ENCODE data around the gene MCC. TPM values are rescaled to one million over a fixed set of nuclear protein-coding genes. Genes with fewer than 3 reads are reported as not detected.
A peak's percentile ranks its signal among the peaks of the same experiment; 100 is the strongest.

The MCC gene
- total and polyA plus RNA-seq, 2 experiments from 2014 or later, result 3.4 to 8.8 TPM

GRCh38 chr5:113216545-113216944 is 271.7 kb downstream of the MCC start:
- Histone ChIP-seq H3K9me3 (ENCODE audit: low read depth) (no peaks in the 10 kb centered on the region), H3K9me2 (ENCODE audit: insufficient read depth) (no peaks in the 10 kb centered on the region), H3K27ac (no peak overlapping the region), H3K79me2 (ENCODE audit: insufficient read depth) (no peaks in the 10 kb centered on the region), H3K27me3 (replicated peaks; ENCODE audit: insufficient read depth) (no peaks in the 10 kb centered on the region), H3K36me3 (ENCODE audit: low read depth) (no peaks in the 10 kb centered on the region), H3K4me1 (ENCODE audit: insufficient read depth) (peaks cover 12% of the 10 kb centered on the region), H4K20me1 (ENCODE audit: insufficient read depth) (no peaks in the 10 kb centered on the region), H3K9ac (no peak overlapping the region), H3K4me3 (no peak overlapping the region), H3K4me2 (ENCODE audit: unreplicated experiment) (no peak overlapping the region), H2AFZ (no peak overlapping the region), H3F3A (ENCODE audit: insufficient read depth) (peaks cover 5% of the 10 kb centered on the region)
- in situ Hi-C loops (cut with MboI), result no loop called here
- no peak for DNase-seq
- TF ChIP-seq EZH2 (IDR thresholded peaks at IDR 0.05; ENCODE audit: insufficient read depth, poor library complexity, severe bottlenecking) (no peak), EZH2phosphoT487 (IDR thresholded peaks at IDR 0.05; ENCODE audit: insufficient read depth, low read depth) (no peak)
- 88 to 95% methylated on average over 3 of the region's 3 CpGs for WGBS, 2 experiments (ENCODE audit: low coverage in 1 of 2, low lambda C conversion rate in 2 of 2, missing lambda C conversion rate in 2 of 2)

- H3K27ac ChIP-seq, result no peak overlapping the region
- no peaks in the 10 kb centered on the region for H3F3A ChIP-seq (ENCODE audit: insufficient read depth)
- H3K4me3 ChIP-seq, result no peak overlapping the region
- peak; percentile 54 for DNase-seq
- no peaks in the 10 kb centered on the region for H3K27me3 ChIP-seq (replicated peaks; ENCODE audit: insufficient read depth)
- no peaks in the 10 kb centered on the region for H3K9me2 ChIP-seq (ENCODE audit: insufficient read depth)
- no peaks in the 10 kb centered on the region for H3K9me3 ChIP-seq (ENCODE audit: low read depth)
- peaks cover 6% of the 10 kb centered on the region for H3K4me1 ChIP-seq (ENCODE audit: insufficient read depth)
- no peak overlapping the region for H3K4me2 ChIP-seq (ENCODE audit: unreplicated experiment)
- 82 to 87% methylated on average over 9 of the region's 9 CpGs for WGBS, 2 experiments (ENCODE audit: low coverage in 1 of 2, low lambda C conversion rate in 2 of 2, missing lambda C conversion rate in 2 of 2)
- H2AFZ ChIP-seq, result no peak overlapping the region
- no peak for TF ChIP-seq EZH2 (IDR thresholded peaks at IDR 0.05; ENCODE audit: insufficient read depth, poor library complexity, severe bottlenecking)
- no peak for TF ChIP-seq EZH2phosphoT487 (IDR thresholded peaks at IDR 0.05; ENCODE audit: insufficient read depth, low read depth)
- H3K79me2 ChIP-seq (ENCODE audit: insufficient read depth), result no peaks in the 10 kb centered on the region
- no peak overlapping the region for H3K9ac ChIP-seq
- in situ Hi-C loops (cut with MboI), result no loop called here
- no peaks in the 10 kb centered on the region for H4K20me1 ChIP-seq (ENCODE audit: insufficient read depth)
- H3K36me3 ChIP-seq (ENCODE audit: low read depth), result no peaks in the 10 kb centered on the region
Observed at GRCh38 chr5:113215401-113216060, 272.7 kb downstream of the MCC start.

- in situ Hi-C loops (cut with MboI), result no loop called here
- 100% methylated on average over 1 of the region's 1 CpG for WGBS, 2 experiments (ENCODE audit: low coverage in 1 of 2, low lambda C conversion rate in 2 of 2, missing lambda C conversion rate in 2 of 2)
- H3K27me3 ChIP-seq (replicated peaks; ENCODE audit: insufficient read depth), result no peaks in the 10 kb centered on the region
Observed at GRCh38 chr5:113214606-113215323, 273.5 kb downstream of the MCC start.

DNA sequence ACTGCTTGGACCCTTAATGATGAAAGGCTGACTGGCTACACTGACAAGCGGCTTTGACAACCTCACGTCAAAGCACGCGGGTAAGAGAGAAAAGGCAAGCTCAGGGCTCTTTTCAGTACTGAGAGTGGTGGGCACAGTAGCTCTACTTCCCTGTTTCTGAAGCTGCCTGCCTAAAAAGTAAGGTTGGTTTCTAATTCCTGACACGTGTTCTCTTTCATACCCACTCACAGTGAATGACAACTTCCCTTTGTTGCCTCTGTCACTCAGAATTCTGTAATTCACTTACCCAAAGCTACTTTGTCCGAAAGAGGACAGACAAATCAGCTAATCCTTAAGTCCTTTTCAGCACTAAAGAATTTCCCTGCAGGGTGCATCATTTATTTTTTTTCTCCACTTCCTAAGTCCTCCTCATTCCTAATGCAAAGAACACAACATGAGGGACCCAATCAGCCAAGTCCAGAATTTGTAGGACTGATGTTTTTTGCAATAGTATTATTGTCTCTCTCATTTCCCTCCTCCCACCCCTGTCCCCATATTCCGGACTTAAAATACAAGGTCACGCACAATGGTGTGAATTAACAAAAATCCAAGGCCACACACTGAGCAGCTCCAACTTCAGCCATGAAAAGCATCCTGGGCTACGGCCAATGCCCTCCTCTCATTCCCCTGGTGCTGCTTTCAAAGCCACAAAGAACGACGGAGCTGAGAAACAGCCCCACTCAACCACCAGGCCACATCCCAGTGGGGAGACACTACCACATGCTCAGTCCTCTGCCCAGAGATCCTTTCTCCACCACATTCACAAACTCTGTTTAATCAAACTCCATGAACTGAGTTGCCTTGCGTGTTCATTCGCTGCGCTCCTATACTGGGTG is 274.5 kb downstream of the MCC start:
- no peaks in the 10 kb centered on the region; the same call in 1 of the 2 replicates for H3K79me2 ChIP-seq (ENCODE audit: insufficient read depth)
- no peak overlapping the region for H3K9ac ChIP-seq
- in situ Hi-C loops (cut with MboI), result no loop called here
- 88 to 93% methylated on average over 14 of the region's 14 CpGs for WGBS, 2 experiments (ENCODE audit: low coverage in 1 of 2, low lambda C conversion rate in 2 of 2, missing lambda C conversion rate in 2 of 2)
- H3K27ac ChIP-seq, result no peak overlapping the region
- no peaks in the 10 kb centered on the region for H3K9me2 ChIP-seq (ENCODE audit: insufficient read depth)
- no peaks in the 10 kb centered on the region for H3K27me3 ChIP-seq (replicated peaks; ENCODE audit: insufficient read depth)
- H3K4me2 ChIP-seq (ENCODE audit: unreplicated experiment), result no peak overlapping the region
- H4K20me1 ChIP-seq (ENCODE audit: insufficient read depth), result no peaks in the 10 kb centered on the region
- DNase-seq, result no peak
- no peak overlapping the region for H2AFZ ChIP-seq
- no peaks in the 10 kb centered on the region for H3F3A ChIP-seq (ENCODE audit: insufficient read depth)
- peaks cover 6% of the 10 kb centered on the region for H3K4me1 ChIP-seq (ENCODE audit: insufficient read depth)
- TF ChIP-seq EZH2phosphoT487 (IDR thresholded peaks at IDR 0.05; ENCODE audit: insufficient read depth, low read depth) (no peak), EZH2 (IDR thresholded peaks at IDR 0.05; ENCODE audit: insufficient read depth, poor library complexity, severe bottlenecking) (no peak)
- no peaks in the 10 kb centered on the region for H3K9me3 ChIP-seq (ENCODE audit: low read depth)
- H3K36me3 ChIP-seq (ENCODE audit: low read depth), result no peaks in the 10 kb centered on the region
- H3K4me3 ChIP-seq, result no peak overlapping the region

More at GRCh38 chr5:113214606-113215323, 273.5 kb downstream of the MCC start:
- Histone ChIP-seq H3K4me1 (ENCODE audit: insufficient read depth) (peaks cover 6% of the 10 kb centered on the region), H3K27ac (no peak overlapping the region), H3K4me3 (no peak overlapping the region), H3K9me2 (ENCODE audit: insufficient read depth) (no peaks in the 10 kb centered on the region), H3K36me3 (ENCODE audit: low read depth) (no peaks in the 10 kb centered on the region), H3K4me2 (ENCODE audit: unreplicated experiment) (no peak overlapping the region), H2AFZ (no peak overlapping the region), H3K9me3 (ENCODE audit: low read depth) (no peaks in the 10 kb centered on the region), H3K79me2 (ENCODE audit: insufficient read depth) (no peaks in the 10 kb centered on the region; the same call in 1 of the 2 replicates), H3F3A (ENCODE audit: insufficient read depth) (no peaks in the 10 kb centered on the region), H3K9ac (no peak overlapping the region), H4K20me1 (ENCODE audit: insufficient read depth) (no peaks in the 10 kb centered on the region)
- DNase-seq, result no peak
- no peak for TF ChIP-seq EZH2 (IDR thresholded peaks at IDR 0.05; ENCODE audit: insufficient read depth, poor library complexity, severe bottlenecking)
- no peak for TF ChIP-seq EZH2phosphoT487 (IDR thresholded peaks at IDR 0.05; ENCODE audit: insufficient read depth, low read depth)
